GM12878 (cell line): ENCODE data around the gene PDE9A. TPM values are rescaled to one million over a fixed set of nuclear protein-coding genes. Genes with fewer than 3 reads are reported as not detected.

Source experiments
- ATAC-seq: fragments of 200-7000 bp; cut with Tn5 transposase; 3 replicates; pipeline ENCODE4 v1.9.1; 2020; ENCODE audit warnings: mild to moderate bottlenecking, moderate library complexity
- BruUV-seq: library from RNA; stranded (reverse); fragments of 400-500 nt; replicated peaks from 2 replicates; lab custom pipeline; 2021; lab: Mats Ljungman, UMichigan
- CTCF ChIA-PET: fragments of 300-600 bp; sonication (Branson Sonifier 250); formaldehyde crosslinking; extraction: SDS; loops from one replicate; lab custom pipeline; 2021; ENCODE audit warnings: inconsistent platforms; lab: Yijun Ruan, JAX
- POLR2A ChIA-PET: fragments of 350-600 bp; formaldehyde crosslinking; extraction: SDS; loops from one replicate; lab custom pipeline; 2021; ENCODE audit warnings: inconsistent platforms; lab: Charles Lee
- RAD21 ChIA-PET: fragments of 300-600 bp; sonication (Branson Sonifier 250); formaldehyde crosslinking; loops from one replicate; lab custom pipeline; 2023; ENCODE audit warnings: antibody characterized with exemption; ENCODE audit not compliant: unreplicated experiment; lab: Charles Lee
- SMC1A ChIA-PET: fragments of 300-600 bp; sonication (Branson Sonifier 250); formaldehyde crosslinking; loops from one replicate; lab custom pipeline; 2023; ENCODE audit not compliant: unreplicated experiment, uncharacterized antibody; lab: Charles Lee
- DNase-seq: peaks from one replicate; pipeline ENCODE4 v3.0.0-alpha.2; 2011; ENCODE audit warnings: low read depth, low spot score
- FAIRE-seq: peaks from 3 replicates; lab custom pipeline; 2011; peaks lifted over from hg19 to GRCh38; lab: Jason Lieb, UNC
- H2AFZ ChIP-seq: 2 replicates; pipeline ENCODE4 v1.6.0; 2011; ENCODE audit warnings: low read depth, low read length, control low read depth; ENCODE audit not compliant: control insufficient read depth
- H3K27ac ChIP-seq: 2 replicates; pipeline ENCODE4 v1.5.1; 2011; ENCODE audit warnings: control low read depth; ENCODE audit not compliant: control insufficient read depth, insufficient read depth
- H3K27me3 ChIP-seq, 2 experiments: replicated peaks in 1 of 2; 2 replicates each; pipeline versions ENCODE4 v1.6.0 to v1.6.1; 2011; ENCODE audit warnings: low read length in 1 of 2; ENCODE audit not compliant: control insufficient read depth in 2 of 2, insufficient read depth in 2 of 2
- H3K36me3 ChIP-seq, 2 experiments: 2 replicates each; pipeline ENCODE4 v1.5.1; 2011; ENCODE audit warnings: low read length in 1 of 2; ENCODE audit not compliant: control insufficient read depth in 2 of 2, insufficient read depth in 2 of 2
- H3K4me1 ChIP-seq: 2 replicates; pipeline ENCODE4 v1.6.1; 2011; ENCODE audit warnings: mild to moderate bottlenecking, low read length, moderate library complexity, mixed read lengths; ENCODE audit not compliant: control insufficient read depth, insufficient read depth
- H3K4me2 ChIP-seq: 2 replicates; pipeline ENCODE4 v1.6.0; 2011; ENCODE audit warnings: control low read depth; ENCODE audit not compliant: control insufficient read depth, insufficient read depth
- H3K4me3 ChIP-seq: fragments of 200-600 bp; sonication (generic); 2 replicates; pipeline ENCODE4 v1.5.1; 2016
- H3K79me2 ChIP-seq: 2 replicates; pipeline ENCODE4 v1.6.0; 2011; ENCODE audit warnings: low read length; ENCODE audit not compliant: control insufficient read depth, insufficient read depth
- H3K9ac ChIP-seq: 2 replicates; pipeline ENCODE4 v1.8.0; 2011; ENCODE audit warnings: low read length, control low read depth, mixed read lengths; ENCODE audit not compliant: control insufficient read depth, insufficient read depth
- H3K9me3 ChIP-seq: replicated peaks from 3 replicates; pipeline ENCODE4 v1.5.1; 2011; ENCODE audit warnings: mild to moderate bottlenecking, low read length; ENCODE audit not compliant: control insufficient read depth, insufficient read depth
- H4K20me1 ChIP-seq: 2 replicates; pipeline ENCODE4 v1.6.0; 2011; ENCODE audit not compliant: control insufficient read depth, insufficient read depth
- IKZF2 ChIP-seq, 2 experiments: fragments of 450-650 bp; IDR thresholded peaks; 2 replicates each; pipeline ENCODE4 v1.6.1; 2017; ENCODE audit warnings: mild to moderate bottlenecking in 2 of 2, moderate library complexity in 2 of 2
- MYC ChIP-seq: IDR thresholded peaks from 2 replicates; pipeline ENCODE4 v1.6.1; 2011; ENCODE audit warnings: mild to moderate bottlenecking, low read length, moderate library complexity, inconsistent platforms; ENCODE audit not compliant: insufficient read depth, insufficient replicate concordance, insufficient read length, severe bottlenecking
- PRDM15 ChIP-seq: fragments of 450-650 bp; formaldehyde crosslinking; IDR thresholded peaks from 2 replicates; pipeline ENCODE4 v1.4.0; 2020; ENCODE audit warnings: mild to moderate bottlenecking, moderate library complexity
- RELA ChIP-seq: fragments of 450-650 bp; IDR thresholded peaks from 2 replicates; pipeline ENCODE4 v1.8.0; 2014; ENCODE audit warnings: borderline replicate concordance; ENCODE audit not compliant: partially characterized antibody
- STAT1 ChIP-seq: fragments of 450-650 bp; conservative IDR thresholded peaks from 2 replicates; pipeline ENCODE4 v1.6.1; 2014; ENCODE audit warnings: antibody characterized with exemption, mild to moderate bottlenecking
- SUPT20H ChIP-seq: IDR thresholded peaks from 2 replicates; pipeline ENCODE4 v1.6.1; 2011; ENCODE audit warnings: low read depth, mild to moderate bottlenecking, low read length, moderate library complexity, borderline replicate concordance; ENCODE audit not compliant: control insufficient read depth
- TAF1 ChIP-seq: IDR thresholded peaks from 2 replicates; pipeline ENCODE4 v1.6.1; 2011; ENCODE audit warnings: mild to moderate bottlenecking, low read depth, low read length, borderline replicate concordance
- YBX1 ChIP-seq: fragments of 450-650 bp; IDR thresholded peaks from 2 replicates; pipeline ENCODE4 v1.6.1; 2016; ENCODE audit warnings: antibody characterized with exemption
- ZSCAN29 ChIP-seq: fragments of 450-650 bp; IDR thresholded peaks from 2 replicates; pipeline ENCODE4 v1.6.1; 2017; ENCODE audit warnings: mild to moderate bottlenecking, moderate library complexity
- WGBS: methylation state at CpG from one replicate; pipeline ENCODE4 v1.1.6; 2016; ENCODE audit warnings: low lambda C conversion rate; ENCODE audit not compliant: insufficient replicate concordance, insufficient coverage; ENCODE audit errors: missing lambda C conversion rate; 5-methylcytosine and 5-hydroxymethylcytosine counted together
- in situ Hi-C: fragments of 300-500 bp; cut with MboI; formaldehyde crosslinking; loops from 9 replicates; pipeline ENCODE4 v1.14.3; 2018; ENCODE audit warnings: mixed read lengths
- intact Hi-C: fragments of 100-400 bp; cut with micrococcal nuclease; formaldehyde crosslinking; loops from one replicate; pipeline ENCODE4 v1.14.2; 2022; ENCODE audit not compliant: unreplicated experiment
- polyA plus RNA-seq, 11 experiments: library from polyadenylated mRNA; depleted of rRNA in 4 of 11; unstranded in 6 of 11; stranded (reverse) in 5 of 11; fragments of >200 nt; fragmentation: Nextera tagmentation in 4 of 11; fragmentation: Illumina TruSeq in 1 of 11; extraction: Ambion mirVana in 4 of 11; extraction: Trizol in 1 of 11; gene quantifications; 1 replicate in 1 of 11; 2 replicates in 10 of 11; pipeline versions ENCODE4 v1.2.1 to v1.2.3, GENCODE V29; 2011 to 2016; ENCODE audit warnings: inconsistent platforms in 2 of 11, missing spikeins in 2 of 11, low read depth in 1 of 11
- total RNA-seq, 4 experiments: library from RNA; depleted of rRNA in 3 of 4; stranded (reverse); fragments of >200 nt in 3 of 4; fragmentation: Illumina TruSeq in 1 of 4; extraction: Trizol in 1 of 4; gene quantifications; 2 replicates each; pipeline versions ENCODE4 v1.2.1 to v1.2.3, GENCODE V29; 2013 to 2021
- TF ChIP-seq, protein P1 (sequence below): fragments of 450-650 bp; formaldehyde crosslinking; IDR thresholded peaks from 2 replicates; pipeline ENCODE4 v1.5.0; 2022; ENCODE audit warnings: mild to moderate bottlenecking, missing genetic modification characterization
- TF ChIP-seq, protein P2 (sequence below): fragments of 450-650 bp; IDR thresholded peaks from 2 replicates; pipeline ENCODE4 v1.6.1; 2017; ENCODE audit warnings: mild to moderate bottlenecking, moderate library complexity

Gene PDE9A
- total and polyA plus RNA-seq, 10 of the 15 experiments (the other 5 are each of a cell fraction or from before 2014, with no cell fraction given) = 0.08 to 0.45 (median 0.20) TPM; not detected in 1

DNA sequence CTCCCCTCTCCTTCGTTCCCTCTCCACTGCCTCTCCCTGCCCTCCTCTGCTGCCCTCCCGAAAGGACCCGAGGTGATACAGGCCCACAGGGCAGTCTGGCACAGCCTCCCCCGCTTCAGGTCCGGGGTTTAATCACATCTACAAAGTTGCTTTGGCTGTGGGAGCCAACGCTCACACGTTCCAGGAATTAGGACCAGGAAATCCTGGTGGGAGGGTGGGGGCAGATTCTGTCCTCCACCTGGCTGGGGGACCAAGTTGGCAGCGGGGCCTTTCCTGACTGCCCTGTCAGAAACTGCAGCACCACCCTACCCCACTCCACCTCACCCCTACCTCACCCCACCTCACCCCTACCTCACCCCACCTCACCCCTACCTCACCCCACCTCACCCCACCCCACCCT is 130.9 kb downstream of the PDE9A start (continued):
- TF ChIP-seq, protein P1, sequence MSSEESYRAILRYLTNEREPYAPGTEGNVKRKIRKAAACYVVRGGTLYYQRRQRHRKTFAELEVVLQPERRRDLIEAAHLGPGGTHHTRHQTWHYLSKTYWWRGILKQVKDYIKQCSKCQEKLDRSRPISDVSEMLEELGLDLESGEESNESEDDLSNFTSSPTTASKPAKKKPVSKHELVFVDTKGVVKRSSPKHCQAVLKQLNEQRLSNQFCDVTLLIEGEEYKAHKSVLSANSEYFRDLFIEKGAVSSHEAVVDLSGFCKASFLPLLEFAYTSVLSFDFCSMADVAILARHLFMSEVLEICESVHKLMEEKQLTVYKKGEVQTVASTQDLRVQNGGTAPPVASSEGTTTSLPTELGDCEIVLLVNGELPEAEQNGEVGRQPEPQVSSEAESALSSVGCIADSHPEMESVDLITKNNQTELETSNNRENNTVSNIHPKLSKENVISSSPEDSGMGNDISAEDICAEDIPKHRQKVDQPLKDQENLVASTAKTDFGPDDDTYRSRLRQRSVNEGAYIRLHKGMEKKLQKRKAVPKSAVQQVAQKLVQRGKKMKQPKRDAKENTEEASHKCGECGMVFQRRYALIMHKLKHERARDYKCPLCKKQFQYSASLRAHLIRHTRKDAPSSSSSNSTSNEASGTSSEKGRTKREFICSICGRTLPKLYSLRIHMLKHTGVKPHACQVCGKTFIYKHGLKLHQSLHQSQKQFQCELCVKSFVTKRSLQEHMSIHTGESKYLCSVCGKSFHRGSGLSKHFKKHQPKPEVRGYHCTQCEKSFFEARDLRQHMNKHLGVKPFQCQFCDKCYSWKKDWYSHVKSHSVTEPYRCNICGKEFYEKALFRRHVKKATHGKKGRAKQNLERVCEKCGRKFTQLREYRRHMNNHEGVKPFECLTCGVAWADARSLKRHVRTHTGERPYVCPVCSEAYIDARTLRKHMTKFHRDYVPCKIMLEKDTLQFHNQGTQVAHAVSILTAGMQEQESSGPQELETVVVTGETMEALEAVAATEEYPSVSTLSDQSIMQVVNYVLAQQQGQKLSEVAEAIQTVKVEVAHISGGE = no peak
- TF ChIP-seq STAT1 (no peak), IKZF2 (IDR thresholded peaks at IDR 0.05) (no peak)
- TF ChIP-seq, all 136 proteins: peak for 0

- peaks cover 4 to 7% of the 10 kb centered on the region in 2 experiments; a peak in 3 of 4 replicates for H3K27me3 ChIP-seq
- ChIA-PET CTCF (no interaction called here), RAD21 (no interaction called here), SMC1A (no interaction called here), POLR2A (no interaction called here)
- DNase-seq = no peak
- H4K20me1 ChIP-seq = no peaks in the 10 kb centered on the region
- H3K4me3 ChIP-seq = no peak overlapping the region
- in situ Hi-C loops = no loop called here
- no peak overlapping the region for H2AFZ ChIP-seq
- H3K4me2 ChIP-seq = no peak overlapping the region
- no peaks in the 10 kb centered on the region for H3K79me2 ChIP-seq
- H3K4me1 ChIP-seq = no peaks in the 10 kb centered on the region
- BruUV-seq = no TSS peak
- no peak for ATAC-seq
- H3K27ac ChIP-seq = no peak overlapping the region
- WGBS = 71% methylated on average over 12 of the region's 17 CpGs
- no peak for FAIRE-seq
- no peak overlapping the region for H3K9ac ChIP-seq
- H3K36me3 ChIP-seq = no peaks in the 10 kb centered on the region
- intact Hi-C loops = no loop called here
- H3K9me3 ChIP-seq = no peaks in the 10 kb centered on the region; the same call in 1 of the 3 replicates
- no peak for TF ChIP-seq RELA
- TF ChIP-seq, protein P2, sequence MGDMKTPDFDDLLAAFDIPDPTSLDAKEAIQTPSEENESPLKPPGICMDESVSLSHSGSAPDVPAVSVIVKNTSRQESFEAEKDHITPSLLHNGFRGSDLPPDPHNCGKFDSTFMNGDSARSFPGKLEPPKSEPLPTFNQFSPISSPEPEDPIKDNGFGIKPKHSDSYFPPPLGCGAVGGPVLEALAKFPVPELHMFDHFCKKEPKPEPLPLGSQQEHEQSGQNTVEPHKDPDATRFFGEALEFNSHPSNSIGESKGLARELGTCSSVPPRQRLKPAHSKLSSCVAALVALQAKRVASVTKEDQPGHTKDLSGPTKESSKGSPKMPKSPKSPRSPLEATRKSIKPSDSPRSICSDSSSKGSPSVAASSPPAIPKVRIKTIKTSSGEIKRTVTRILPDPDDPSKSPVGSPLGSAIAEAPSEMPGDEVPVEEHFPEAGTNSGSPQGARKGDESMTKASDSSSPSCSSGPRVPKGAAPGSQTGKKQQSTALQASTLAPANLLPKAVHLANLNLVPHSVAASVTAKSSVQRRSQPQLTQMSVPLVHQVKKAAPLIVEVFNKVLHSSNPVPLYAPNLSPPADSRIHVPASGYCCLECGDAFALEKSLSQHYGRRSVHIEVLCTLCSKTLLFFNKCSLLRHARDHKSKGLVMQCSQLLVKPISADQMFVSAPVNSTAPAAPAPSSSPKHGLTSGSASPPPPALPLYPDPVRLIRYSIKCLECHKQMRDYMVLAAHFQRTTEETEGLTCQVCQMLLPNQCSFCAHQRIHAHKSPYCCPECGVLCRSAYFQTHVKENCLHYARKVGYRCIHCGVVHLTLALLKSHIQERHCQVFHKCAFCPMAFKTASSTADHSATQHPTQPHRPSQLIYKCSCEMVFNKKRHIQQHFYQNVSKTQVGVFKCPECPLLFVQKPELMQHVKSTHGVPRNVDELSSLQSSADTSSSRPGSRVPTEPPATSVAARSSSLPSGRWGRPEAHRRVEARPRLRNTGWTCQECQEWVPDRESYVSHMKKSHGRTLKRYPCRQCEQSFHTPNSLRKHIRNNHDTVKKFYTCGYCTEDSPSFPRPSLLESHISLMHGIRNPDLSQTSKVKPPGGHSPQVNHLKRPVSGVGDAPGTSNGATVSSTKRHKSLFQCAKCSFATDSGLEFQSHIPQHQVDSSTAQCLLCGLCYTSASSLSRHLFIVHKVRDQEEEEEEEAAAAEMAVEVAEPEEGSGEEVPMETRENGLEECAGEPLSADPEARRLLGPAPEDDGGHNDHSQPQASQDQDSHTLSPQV = no peak
- no peak for TF ChIP-seq MYC
- no peak for TF ChIP-seq SUPT20H
- no peak for TF ChIP-seq YBX1
- TF ChIP-seq TAF1 = no peak
- TF ChIP-seq ZSCAN29 = no peak
- TF ChIP-seq PRDM15 (CRISPR knock-in tag) = no peak
Measured at GRCh38 chr21:42784896-42785451, 131.6 kb downstream of the PDE9A start.
